Measurements from ENCODE around the gene KIN.

DNA sequence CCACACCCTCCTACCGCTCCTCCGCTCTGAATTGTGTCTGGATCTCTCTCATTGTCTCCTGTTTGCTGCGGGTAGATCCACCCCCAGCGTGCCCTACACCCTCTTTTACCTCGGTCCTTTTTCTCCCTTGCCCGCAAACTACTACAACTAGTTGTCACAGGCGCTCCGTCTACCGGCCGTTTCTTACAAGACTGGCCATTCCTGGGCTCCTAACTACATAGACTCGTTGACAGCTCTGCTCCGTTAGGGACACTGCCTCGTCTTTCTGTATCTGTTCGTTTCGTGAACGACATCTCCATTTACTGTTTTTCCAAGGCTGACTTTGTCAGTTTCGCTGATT, 31.3 kb upstream of the KIN start:
- TF ChIP-seq CTCF (IDR thresholded peaks at IDR 0.05; ENCODE audit: low read depth, low read length) (peak; percentile 26), POLR2A (IDR thresholded peaks at IDR 0.05; ENCODE audit: extremely low read depth, insufficient read length) (no peak), MYC (IDR thresholded peaks at IDR 0.05; ENCODE audit: low read depth, low read length) (no peak)
- TF ChIP-seq, protein P1, sequence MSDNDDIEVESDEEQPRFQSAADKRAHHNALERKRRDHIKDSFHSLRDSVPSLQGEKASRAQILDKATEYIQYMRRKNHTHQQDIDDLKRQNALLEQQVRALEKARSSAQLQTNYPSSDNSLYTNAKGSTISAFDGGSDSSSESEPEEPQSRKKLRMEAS (IDR thresholded peaks at IDR 0.05; ENCODE audit: low read depth, low read length): no peak

Measured in NB4 (cell line).